ENCODE results near the gene LDB3.

Gene LDB3

DNA sequence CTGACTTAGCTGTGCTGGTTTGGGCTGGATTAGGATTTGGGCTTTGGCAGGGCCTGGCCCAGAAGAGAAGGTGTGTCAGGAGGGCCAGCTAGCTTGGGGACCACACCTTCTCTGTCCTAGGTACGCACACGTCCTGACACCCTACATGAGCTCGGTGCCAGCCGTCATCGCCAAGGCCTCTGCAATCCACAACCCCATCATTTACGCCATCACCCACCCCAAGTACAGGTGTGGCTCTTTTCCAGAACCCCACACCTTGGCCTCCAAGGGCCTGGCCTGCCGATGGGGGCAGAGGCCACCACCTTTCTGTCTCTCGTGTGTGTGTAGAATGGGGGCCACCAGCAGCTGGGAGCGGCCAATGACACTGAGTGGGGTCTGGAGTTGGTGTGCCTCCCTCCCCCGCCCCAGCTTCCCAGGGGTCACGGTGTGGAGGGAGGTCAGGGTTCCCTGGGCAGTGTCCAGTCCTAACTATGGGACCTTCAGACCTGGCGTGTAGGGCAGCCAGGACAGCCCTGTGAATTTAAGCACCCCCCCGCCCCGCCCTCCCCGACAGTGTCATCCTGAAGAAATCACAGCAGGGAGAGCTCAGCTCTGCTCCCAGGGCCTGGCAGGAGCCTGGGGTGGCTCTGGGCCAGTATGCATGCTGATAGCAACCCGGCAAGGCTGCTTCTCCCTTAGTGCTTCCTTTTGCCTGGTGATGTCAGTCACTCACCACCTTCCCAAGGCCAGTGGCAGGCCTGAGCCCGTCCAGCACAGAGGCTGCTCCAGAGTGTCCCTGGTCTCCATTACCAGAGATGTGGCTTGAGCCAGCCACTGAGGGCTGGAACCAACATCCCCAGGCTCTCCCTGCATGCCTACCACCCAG is 6.9 kb upstream of the LDB3 start:
- peak; percentile 1 for DNase-seq
- Mint-ChIP-seq H3K9me3 (no peaks in the 10 kb centered on the region), H3K36me3 (ENCODE audit: low read depth) (no peaks in the 10 kb centered on the region), H3K4me3 (no peak overlapping the region), H3K27ac (no peak overlapping the region), H3K4me1 (peaks cover 46% of the 10 kb centered on the region), H3K27me3 (ENCODE audit: low read depth, poor library complexity) (peaks cover 20% of the 10 kb centered on the region)
- TF ChIP-seq, protein P1, sequence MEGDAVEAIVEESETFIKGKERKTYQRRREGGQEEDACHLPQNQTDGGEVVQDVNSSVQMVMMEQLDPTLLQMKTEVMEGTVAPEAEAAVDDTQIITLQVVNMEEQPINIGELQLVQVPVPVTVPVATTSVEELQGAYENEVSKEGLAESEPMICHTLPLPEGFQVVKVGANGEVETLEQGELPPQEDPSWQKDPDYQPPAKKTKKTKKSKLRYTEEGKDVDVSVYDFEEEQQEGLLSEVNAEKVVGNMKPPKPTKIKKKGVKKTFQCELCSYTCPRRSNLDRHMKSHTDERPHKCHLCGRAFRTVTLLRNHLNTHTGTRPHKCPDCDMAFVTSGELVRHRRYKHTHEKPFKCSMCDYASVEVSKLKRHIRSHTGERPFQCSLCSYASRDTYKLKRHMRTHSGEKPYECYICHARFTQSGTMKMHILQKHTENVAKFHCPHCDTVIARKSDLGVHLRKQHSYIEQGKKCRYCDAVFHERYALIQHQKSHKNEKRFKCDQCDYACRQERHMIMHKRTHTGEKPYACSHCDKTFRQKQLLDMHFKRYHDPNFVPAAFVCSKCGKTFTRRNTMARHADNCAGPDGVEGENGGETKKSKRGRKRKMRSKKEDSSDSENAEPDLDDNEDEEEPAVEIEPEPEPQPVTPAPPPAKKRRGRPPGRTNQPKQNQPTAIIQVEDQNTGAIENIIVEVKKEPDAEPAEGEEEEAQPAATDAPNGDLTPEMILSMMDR (IDR thresholded peaks at IDR 0.05): no peak

DNA sequence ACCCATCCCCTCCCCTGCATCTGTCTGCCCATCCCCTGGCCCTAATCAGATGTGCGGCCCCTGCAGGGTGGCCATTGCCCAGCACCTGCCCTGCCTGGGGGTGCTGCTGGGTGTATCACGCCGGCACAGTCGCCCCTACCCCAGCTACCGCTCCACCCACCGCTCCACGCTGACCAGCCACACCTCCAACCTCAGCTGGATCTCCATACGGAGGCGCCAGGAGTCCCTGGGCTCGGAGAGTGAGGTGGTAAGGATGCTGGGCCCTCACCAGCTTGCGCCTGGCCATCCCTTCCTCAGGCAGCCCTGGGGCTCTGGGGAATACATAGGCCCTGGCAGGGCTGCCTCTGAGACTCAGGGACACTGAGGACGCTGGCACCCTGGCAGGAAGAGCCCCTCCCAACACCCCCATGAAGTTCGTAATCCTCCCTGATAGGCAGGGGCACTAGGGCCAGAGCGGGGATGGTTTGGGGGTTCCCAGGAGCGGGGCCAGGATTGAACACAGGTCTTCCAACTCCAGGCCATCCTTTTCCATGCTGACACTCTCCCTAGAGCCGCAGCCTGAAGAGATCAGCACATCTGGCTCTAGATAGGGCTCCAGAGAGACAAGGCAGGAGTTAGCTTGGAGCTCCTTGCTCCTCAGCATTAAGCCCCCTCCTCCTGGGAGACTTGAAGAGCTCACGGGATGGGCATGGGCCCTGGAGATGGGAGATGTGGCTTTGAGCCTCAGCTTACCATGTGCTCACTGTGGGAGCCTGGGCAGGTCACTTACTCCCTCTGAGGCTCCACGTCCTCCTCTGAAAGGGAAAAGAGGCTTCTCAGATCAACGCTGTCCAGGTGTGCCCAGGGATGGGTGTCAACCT is 5.9 kb upstream of the LDB3 start:
- TF ChIP-seq, protein P1 (IDR thresholded peaks at IDR 0.05): no peak
- Mint-ChIP-seq H3K9me3 (no peaks in the 10 kb centered on the region), H3K27ac (no peak overlapping the region), H3K4me1 (peaks cover 49% of the 10 kb centered on the region), H3K4me3 (no peak overlapping the region), H3K36me3 (ENCODE audit: low read depth) (no peaks in the 10 kb centered on the region), H3K27me3 (ENCODE audit: low read depth, poor library complexity) (peaks cover 16% of the 10 kb centered on the region)
- no peak for DNase-seq

DNA sequence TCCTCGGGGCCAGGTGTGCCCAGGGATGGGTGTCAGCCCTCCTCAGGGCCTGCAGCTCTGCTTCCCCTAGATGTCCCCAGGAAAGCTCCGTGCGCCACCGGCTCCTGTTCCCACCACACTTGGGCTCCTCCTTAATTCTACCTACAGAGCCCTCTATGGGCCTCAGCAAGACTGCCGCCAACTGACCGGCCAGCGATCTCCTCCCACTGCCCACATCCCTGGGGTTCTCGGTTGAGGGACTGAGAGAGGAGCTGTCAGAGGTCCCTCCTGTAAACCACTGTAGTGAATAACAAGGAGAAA is 5.3 kb upstream of the LDB3 start:
- no peak overlapping the region for H3K4me3 Mint-ChIP-seq

DNA sequence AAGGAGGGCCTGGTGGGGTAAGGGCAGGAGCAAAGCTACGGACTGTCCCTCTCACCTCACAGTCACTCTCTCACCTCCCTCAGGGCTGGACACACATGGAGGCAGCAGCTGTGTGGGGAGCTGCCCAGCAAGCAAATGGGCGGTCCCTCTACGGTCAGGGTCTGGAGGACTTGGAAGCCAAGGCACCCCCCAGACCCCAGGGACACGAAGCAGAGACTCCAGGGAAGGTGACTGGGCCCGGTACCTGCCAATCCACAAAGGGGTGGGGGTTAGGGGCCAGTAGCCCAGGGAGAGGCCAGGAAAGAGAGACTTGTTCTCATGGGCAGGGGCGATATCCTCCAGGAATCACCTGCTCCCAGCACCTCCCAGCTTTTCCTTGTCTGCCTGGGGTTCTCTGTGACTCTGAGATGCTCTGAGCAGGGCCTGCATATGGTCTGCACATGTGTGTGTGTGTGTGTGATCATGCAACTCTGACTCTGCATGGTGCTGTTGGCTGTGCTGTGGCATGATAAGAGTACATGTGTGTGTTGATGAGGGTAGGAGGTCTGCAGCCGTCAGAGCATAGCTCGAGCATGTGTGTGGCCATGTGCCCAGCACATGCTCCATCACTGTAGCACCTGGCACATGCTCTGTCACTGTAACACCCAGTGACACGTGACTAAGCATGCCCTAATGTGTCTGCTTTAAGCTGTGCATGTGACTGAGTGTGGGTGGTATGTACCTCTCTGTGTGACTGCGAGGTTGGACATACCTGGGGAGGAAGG is 4.6 kb upstream of the LDB3 start:
- TF ChIP-seq, protein P1 (IDR thresholded peaks at IDR 0.05): no peak
- H3K27me3 Mint-ChIP-seq (ENCODE audit: low read depth, poor library complexity): peaks cover 12% of the 10 kb centered on the region

More for the DNA sequence above, 5.3 kb upstream of the LDB3 start:
- peaks cover 12% of the 10 kb centered on the region for H3K27me3 Mint-ChIP-seq (ENCODE audit: low read depth, poor library complexity)
- H3K36me3 Mint-ChIP-seq (ENCODE audit: low read depth): no peaks in the 10 kb centered on the region
- TF ChIP-seq, protein P1 (IDR thresholded peaks at IDR 0.05): no peak
- H3K27ac Mint-ChIP-seq: no peak overlapping the region
- DNase-seq: no peak
- H3K4me1 Mint-ChIP-seq: peaks cover 50% of the 10 kb centered on the region
- H3K9me3 Mint-ChIP-seq: no peaks in the 10 kb centered on the region

DNA sequence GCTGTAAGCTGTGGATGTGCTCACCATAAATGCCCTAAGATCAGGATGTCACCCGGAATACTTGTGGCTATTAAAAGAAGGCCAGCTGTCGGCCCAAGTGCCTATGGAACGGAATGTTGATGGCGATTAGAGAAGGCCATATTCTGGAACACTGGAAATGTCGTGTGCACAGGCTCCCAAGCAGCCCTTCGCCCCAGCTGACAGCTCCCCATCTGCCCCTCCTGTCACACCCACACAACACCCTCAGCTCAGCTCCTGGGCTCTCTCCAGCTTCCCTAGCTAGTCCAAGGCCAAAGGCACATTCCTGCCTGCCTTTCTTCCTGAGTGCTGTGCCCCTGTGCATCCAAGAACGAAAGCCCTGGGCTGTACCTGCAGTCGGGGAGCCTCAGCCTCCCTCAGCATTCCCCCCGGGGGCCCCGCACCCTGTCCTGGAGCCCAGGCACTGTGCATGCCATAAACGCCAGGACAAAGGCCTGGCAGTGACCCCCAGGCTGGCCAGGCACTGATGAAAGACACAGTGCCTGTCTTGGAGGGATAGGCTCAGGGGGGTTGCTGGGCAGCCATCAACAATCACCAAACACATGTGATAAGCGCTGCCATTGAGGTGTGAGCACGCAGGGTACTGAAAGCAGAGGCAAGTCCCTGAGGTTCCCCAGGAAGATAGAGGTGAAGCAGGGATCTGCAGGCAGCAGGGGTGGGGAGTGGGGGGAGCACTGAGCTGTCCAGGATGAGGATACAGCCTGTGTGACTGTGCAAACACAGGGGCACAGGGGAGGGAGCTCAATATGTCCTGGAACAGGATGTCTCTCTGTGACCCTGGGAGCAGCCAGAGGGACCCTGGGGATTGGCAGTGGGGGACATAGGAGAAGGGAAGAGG is 3.7 kb upstream of the LDB3 start:
- DNase-seq: no peak
- H3K4me1 Mint-ChIP-seq: peaks cover 65% of the 10 kb centered on the region
- no peak overlapping the region for H3K4me3 Mint-ChIP-seq
- H3K27me3 Mint-ChIP-seq (ENCODE audit: low read depth, poor library complexity): peaks cover 6% of the 10 kb centered on the region
- TF ChIP-seq, protein P1 (IDR thresholded peaks at IDR 0.05): no peak
- H3K27ac Mint-ChIP-seq: peak overlapping the region; percentile 50
- H3K36me3 Mint-ChIP-seq (ENCODE audit: low read depth): no peaks in the 10 kb centered on the region
- no peaks in the 10 kb centered on the region for H3K9me3 Mint-ChIP-seq

More for the DNA sequence above, 4.6 kb upstream of the LDB3 start:
- no peak for DNase-seq
- no peak overlapping the region for H3K27ac Mint-ChIP-seq
- H3K4me3 Mint-ChIP-seq: no peak overlapping the region
- peaks cover 57% of the 10 kb centered on the region for H3K4me1 Mint-ChIP-seq
- H3K36me3 Mint-ChIP-seq (ENCODE audit: low read depth): no peaks in the 10 kb centered on the region
- H3K9me3 Mint-ChIP-seq: no peaks in the 10 kb centered on the region

All from nephron progenitor cell (in vitro differentiated cells).